WERI-Rb-1 (cell line): ENCODE measurements around the gene SETDB1.

Source experiments
- DNase-seq: peaks from one replicate; pipeline ENCODE4 v3.0.0-alpha.2; 2020
- H3K27ac ChIP-seq: fragments of 250-450 bp; sonication (Bioruptor Pico); 2 replicates; pipeline ENCODE4 v1.5.1; 2020; ENCODE audit warnings: mild to moderate bottlenecking, moderate library complexity
- H3K27me3 ChIP-seq: fragments of 250-450 bp; sonication (Bioruptor Pico); 2 replicates; pipeline ENCODE4 v1.5.1; 2021; ENCODE audit warnings: mild to moderate bottlenecking, low read depth, moderate library complexity; ENCODE audit not compliant: insufficient read depth, severe bottlenecking
- H3K36me3 ChIP-seq: fragments of 250-450 bp; sonication (Bioruptor Pico); 2 replicates; pipeline ENCODE4 v1.5.1; 2020; ENCODE audit warnings: mild to moderate bottlenecking, moderate library complexity
- H3K4me3 ChIP-seq: 2 replicates; pipeline ENCODE4 v1.5.1; 2011; ENCODE audit warnings: low read depth, mild to moderate bottlenecking, control low read depth, low read length
- H3K9me3 ChIP-seq: fragments of 250-450 bp; sonication (Bioruptor Pico); 2 replicates; pipeline ENCODE4 v1.5.1; 2021; ENCODE audit warnings: mild to moderate bottlenecking, moderate library complexity; ENCODE audit not compliant: severe bottlenecking
- CTCF ChIP-seq: IDR thresholded peaks from 2 replicates; pipeline ENCODE4 v1.5.1; 2011; ENCODE audit warnings: low read depth, mild to moderate bottlenecking, control low read depth, inconsistent platforms, low read length

The SETDB1 gene

GRCh38 chr1:150979092-150980056, 53.2 kb downstream of the SETDB1 start:
- Histone ChIP-seq H3K27me3 (no peaks in the 10 kb centered on the region), H3K27ac (no peak overlapping the region; the same call in 1 of the 2 replicates), H3K9me3 (peaks cover 4% of the 10 kb centered on the region), H3K4me3 (no peak overlapping the region), H3K36me3 (no peaks in the 10 kb centered on the region)
- TF ChIP-seq CTCF, result peak; percentile 100
- peak; percentile 98 for DNase-seq

- no peak overlapping the region for H3K27ac ChIP-seq
These were observed 55.1 kb downstream of the SETDB1 start for GRCh38 chr1:150981177-150981804.

GRCh38 chr1:150981805-150982712, 55.9 kb downstream of the SETDB1 start, which contains the start of gene ANXA9:
TSS of gene ANXA9 (plus strand) at chr1:150982292. CDS start at chr1:150983106, 814 bp downstream.
- no peak within 1 kb of the TSS for H3K27ac ChIP-seq
- DNase-seq, result peak; percentile 73
- no peaks in the 10 kb centered on the region for H3K9me3 ChIP-seq

More at GRCh38 chr1:150981177-150981804, 55.1 kb downstream of the SETDB1 start:
- Histone ChIP-seq H3K4me3 (no peak overlapping the region), H3K36me3 (no peaks in the 10 kb centered on the region), H3K27me3 (no peaks in the 10 kb centered on the region), H3K9me3 (no peaks in the 10 kb centered on the region)
- peak; percentile 71 for DNase-seq
- no peak for TF ChIP-seq CTCF

GRCh38 chr1:150985179-150985825, 59.1 kb downstream of the SETDB1 start:
- Histone ChIP-seq H3K4me3 (no peak overlapping the region), H3K9me3 (no peaks in the 10 kb centered on the region), H3K27ac (no peak overlapping the region), H3K36me3 (no peaks in the 10 kb centered on the region), H3K27me3 (no peaks in the 10 kb centered on the region)
- TF ChIP-seq CTCF, result no peak
- no peak for DNase-seq

More at GRCh38 chr1:150981805-150982712, 55.9 kb downstream of the SETDB1 start, which contains the start of gene ANXA9:
- TF ChIP-seq CTCF, result no peak
- Histone ChIP-seq H3K4me3 (no peak within 1 kb of the TSS), H3K27me3 (no peaks in the 10 kb centered on the region), H3K36me3 (no peaks in the 10 kb centered on the region)

- no peak for TF ChIP-seq CTCF
- H3K9me3 ChIP-seq, result no peaks in the 10 kb centered on the region
These were observed 61.8 kb downstream of the SETDB1 start for GRCh38 chr1:150987924-150988323.

More at GRCh38 chr1:150987924-150988323, 61.8 kb downstream of the SETDB1 start:
- Histone ChIP-seq H3K36me3 (no peaks in the 10 kb centered on the region), H3K27me3 (no peaks in the 10 kb centered on the region), H3K4me3 (no peak overlapping the region), H3K27ac (no peak overlapping the region)
- no peak for DNase-seq
